HG03103 (cell line): ENCODE results near the gene FOS.

Experiments
- ATAC-seq: cut with Tn5 transposase; IDR thresholded peaks from one replicate; pipeline ENCODE4 v1.9.1; 2021; ENCODE audit warnings: low read depth; ENCODE audit not compliant: unreplicated experiment

Gene FOS

GRCh38 chr14:75311356-75311755, 32.7 kb downstream of the FOS start:
- ATAC-seq = no peak

- no peak for ATAC-seq
Measured at GRCh38 chr14:75312341-75312740, 33.7 kb downstream of the FOS start.

- ATAC-seq = no peak
Measured at GRCh38 chr14:75313294-75313693, 34.7 kb downstream of the FOS start.

- ATAC-seq = no peak
Measured at GRCh38 chr14:75315144-75315543, 36.5 kb downstream of the FOS start.

- no peak for ATAC-seq
Measured at GRCh38 chr14:75317148-75317547, 38.5 kb downstream of the FOS start.

GRCh38 chr14:75318353-75318752, 39.7 kb downstream of the FOS start:
- ATAC-seq = no peak

GRCh38 chr14:75319021-75319420, 40.4 kb downstream of the FOS start:
- ATAC-seq = no peak

- ATAC-seq = no peak
Measured at GRCh38 chr14:75320196-75320595, 41.6 kb downstream of the FOS start.

GRCh38 chr14:75322746-75323145, 44.1 kb downstream of the FOS start:
- ATAC-seq = no peak

GRCh38 chr14:75323571-75323970, 44.9 kb downstream of the FOS start:
- ATAC-seq = no peak

GRCh38 chr14:75328558-75329155, 50.0 kb downstream of the FOS start:
- ATAC-seq = no peak

GRCh38 chr14:75329369-75329768, 50.7 kb downstream of the FOS start:
- ATAC-seq = no peak

GRCh38 chr14:75331471-75331870, 52.8 kb downstream of the FOS start:
- ATAC-seq = no peak
